Stomach (tissue), 9 donors: ENCODE results near the gene NKIRAS2. TPM values are rescaled to one million over a fixed set of nuclear protein-coding genes. Genes with fewer than 3 reads are reported as not detected.

Source experiments
- DNase-seq, 2 donors: peaks; one replicate each; pipeline versions ENCODE4 v3.0.0 to v3.0.0-alpha.2; 2013 to 2019
- H3K27ac ChIP-seq, 5 donors: fragments of 200-600 bp in 4 of 5; sonication (generic) in 4 of 5; one replicate each; pipeline ENCODE4 v1.5.1; 2013 to 2019; ENCODE audit warnings: mild to moderate bottlenecking in 1 of 5, moderate library complexity in 1 of 5
- H3K27me3 ChIP-seq, 3 donors: fragments of 200-600 bp; sonication (generic); one replicate each; pipeline ENCODE4 v1.5.1; 2017 to 2019; ENCODE audit warnings: mixed run types in 1 of 3
- H3K36me3 ChIP-seq, 4 donors: fragments of 200-600 bp; sonication (generic); 1 replicate in 3 of 4; 2 replicates in 1 of 4; pipeline ENCODE4 v1.5.1; 2016 to 2019
- H3K4me1 ChIP-seq, 4 donors: fragments of 200-600 bp; sonication (generic); one replicate each; pipeline ENCODE4 v1.5.1; 2016 to 2019
- H3K4me3 ChIP-seq, 4 donors: fragments of 200-600 bp; sonication (generic) in 3 of 4; one replicate each; pipeline ENCODE4 v1.5.1; 2016 to 2019; ENCODE audit warnings: mild to moderate bottlenecking in 1 of 4
- H3K9me3 ChIP-seq, 4 donors: fragments of 200-600 bp; sonication (generic); one replicate each; pipeline ENCODE4 v1.5.1; 2016 to 2019
- CTCF ChIP-seq, 7 experiments: fragments of 450-650 bp in 4 of 7; fragments of 200-600 bp in 3 of 7; sonication (generic) in 3 of 7; IDR thresholded peaks; one replicate each; pipeline ENCODE4 v1.5.1; 2016 to 2019; ENCODE audit warnings: antibody characterized with exemption in 7 of 7, control low read depth in 2 of 7, mild to moderate bottlenecking in 1 of 7
- EP300 ChIP-seq: sonication (generic); formaldehyde crosslinking; IDR thresholded peaks from one replicate; pipeline ENCODE4 v1.6.1; 2017; ENCODE audit warnings: antibody characterized with exemption
- POLR2A ChIP-seq, 4 donors: fragments of 450-650 bp; IDR thresholded peaks; one replicate each; pipeline ENCODE4 v1.6.1; 2016; ENCODE audit warnings: antibody characterized with exemption in 4 of 4, control low read depth in 2 of 4, mild to moderate bottlenecking in 1 of 4, moderate library complexity in 1 of 4
- POLR2AphosphoS5 ChIP-seq, 3 donors: sonication (generic); formaldehyde crosslinking; IDR thresholded peaks; one replicate each; pipeline ENCODE4 v1.6.1; 2016; ENCODE audit warnings: antibody characterized with exemption in 3 of 3
- WGBS, 5 donors: extraction: QIAGEN DNeasy Blood & Tissue Kit in 3 of 5; methylation state at CpG; one replicate each; pipeline versions ENCODE4 v1.1.5 to v1.1.7; 2013 to 2018; 5-methylcytosine and 5-hydroxymethylcytosine counted together
- intact Hi-C: fragments of 100-400 bp; cut with DNase I; formaldehyde crosslinking; loops from one replicate; pipeline ENCODE4 v1.15.1; 2023; ENCODE audit warnings: low total_unique reads
- polyA plus RNA-seq, 3 donors: library from polyadenylated mRNA; stranded (reverse); fragments of 200-250 nt; gene quantifications; one replicate each; pipeline ENCODE4 v1.2.3, GENCODE V29; 2013
- total RNA-seq, 5 donors: library from RNA; depleted of rRNA; stranded (reverse); fragments of >200 nt; gene quantifications; one replicate each; pipeline versions ENCODE4 v1.1.0 to v1.2.3, GENCODE V29; 2014 to 2016
- donor health status: healthy with polysubstance abuse.
- donor health status: Bipolar disorder and iron deficiency.
- donor health status: healthy.

NKIRAS2 gene
- total and polyA plus RNA-seq, 8 donors: 7.5 to 28.5 (median 20.8) TPM

- TF ChIP-seq POLR2AphosphoS5 (IDR thresholded peaks at IDR 0.05) (no peak), EP300 (no peak), POLR2A (IDR thresholded peaks at IDR 0.05) (no peak), CTCF (IDR thresholded peaks at IDR 0.05) (no peak)
- Histone ChIP-seq H3K9me3 (no peaks in the 10 kb centered on the region), H3K27ac (no peak overlapping the region), H3K4me3 (no peak overlapping the region), H3K4me1 (peaks cover 23 to 48% (median 26%) of the 10 kb centered on the region in 4 donors), H3K36me3 (peaks cover 23 to 31% (median 29%) of the 10 kb centered on the region in 4 donors), H3K27me3 (peaks cover 0 to 14% (median 0%) of the 10 kb centered on the region in 3 donors)
- intact Hi-C loops: loop anchor here (5.0 kb wide), 1 partner anchor 64 kb away; no protein-coding TSS in a partner anchor
- 93 to 100% (median 97%) methylated on average over 3 of the region's 3 CpGs for WGBS, 5 donors
- no peak for DNase-seq
Measured at GRCh38 chr17:42025936-42026335, 6.0 kb downstream of the NKIRAS2 start.

DNA sequence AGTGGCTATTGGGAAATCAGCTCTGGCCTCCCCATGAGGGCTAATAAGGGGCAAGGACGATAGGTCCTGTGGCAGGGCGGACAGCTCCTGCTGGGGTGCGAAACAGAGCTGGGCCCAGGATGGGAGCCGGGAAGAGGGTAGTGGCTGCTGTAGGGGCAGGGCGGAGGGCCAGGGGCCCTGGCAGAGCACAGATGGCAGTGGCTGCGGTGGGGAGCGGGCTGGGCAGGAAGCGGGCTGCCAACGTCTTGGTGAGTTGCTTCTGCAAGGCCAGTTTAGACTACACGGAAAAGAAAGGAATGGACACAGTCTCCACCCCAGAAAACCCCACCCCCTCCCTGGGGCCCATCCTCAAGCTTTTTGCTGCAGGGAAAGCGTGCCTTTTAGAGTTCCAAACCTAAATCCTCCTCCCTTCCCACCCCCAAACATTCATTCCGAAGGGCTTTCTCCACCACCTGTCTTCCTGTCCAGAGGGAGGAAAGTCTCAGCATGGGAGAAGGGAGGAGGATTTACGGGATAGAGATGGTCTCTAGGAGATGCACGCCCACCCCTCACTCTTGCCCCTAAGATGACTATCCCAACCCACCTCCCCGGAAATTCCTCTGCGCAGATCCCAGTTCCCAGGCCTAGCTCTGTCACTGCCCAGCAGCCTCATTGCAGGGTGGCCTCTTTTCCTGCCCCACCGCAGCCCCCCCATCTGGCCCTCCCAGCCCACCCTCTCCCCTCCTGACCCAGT, 7.1 kb downstream of the NKIRAS2 start:
- no peak for DNase-seq
- 44 to 54% (median 46%) methylated on average over 16 to 17 of the region's 17 CpGs for WGBS, 5 donors
- intact Hi-C loops: loop anchor here (5.0 kb wide), 1 partner anchor 65 kb away; no protein-coding TSS in a partner anchor
- Histone ChIP-seq H3K27me3 (peaks cover 0 to 14% (median 0%) of the 10 kb centered on the region in 3 donors), H3K36me3 (peaks cover 22 to 25% (median 24%) of the 10 kb centered on the region in 4 donors), H3K27ac (no peak overlapping the region), H3K4me3 (no peak overlapping the region), H3K4me1 (peaks cover 16 to 38% (median 18%) of the 10 kb centered on the region in 4 donors), H3K9me3 (no peaks in the 10 kb centered on the region)
- TF ChIP-seq CTCF (IDR thresholded peaks at IDR 0.05): no peak
- no peak for TF ChIP-seq EP300
- no peak for TF ChIP-seq POLR2AphosphoS5 (IDR thresholded peaks at IDR 0.05)
- no peak for TF ChIP-seq POLR2A (IDR thresholded peaks at IDR 0.05)

GRCh38 chr17:42027590-42027889, 7.7 kb downstream of the NKIRAS2 start:
- peaks cover 16 to 35% (median 18%) of the 10 kb centered on the region in 4 donors for H3K4me1 ChIP-seq
- H3K36me3 ChIP-seq: peaks cover 17 to 20% (median 19%) of the 10 kb centered on the region in 4 donors
- TF ChIP-seq POLR2A (IDR thresholded peaks at IDR 0.05) (no peak), CTCF (IDR thresholded peaks at IDR 0.05) (no peak), EP300 (no peak), POLR2AphosphoS5 (IDR thresholded peaks at IDR 0.05) (no peak)
- H3K4me3 ChIP-seq: no peak overlapping the region
- DNase-seq: no peak
- intact Hi-C loops: loop anchor here (5.0 kb wide), 1 partner anchor 65 kb away; no protein-coding TSS in a partner anchor
- H3K27me3 ChIP-seq: peaks cover 0 to 14% (median 0%) of the 10 kb centered on the region in 3 donors
- H3K9me3 ChIP-seq: no peaks in the 10 kb centered on the region
- WGBS, 5 donors: 65 to 87% (median 70%) methylated on average over 4 to 5 of the region's 5 CpGs
- H3K27ac ChIP-seq: no peak overlapping the region

GRCh38 chr17:42027961-42028790, 8.3 kb downstream of the NKIRAS2 start:
- Histone ChIP-seq H3K4me3 (no peak overlapping the region), H3K36me3 (peaks cover 10 to 13% (median 13%) of the 10 kb centered on the region in 4 donors), H3K27ac (no peak overlapping the region), H3K9me3 (no peaks in the 10 kb centered on the region), H3K4me1 (peaks cover 16 to 29% (median 18%) of the 10 kb centered on the region in 4 donors), H3K27me3 (peaks cover 0 to 14% (median 0%) of the 10 kb centered on the region in 3 donors)
- intact Hi-C loops: loop anchor here (5.0 kb wide), 1 partner anchor 66 kb away; no protein-coding TSS in a partner anchor
- TF ChIP-seq EP300: no peak
- peak in 2 of 7 experiments; percentile 15 to 21 for TF ChIP-seq CTCF (IDR thresholded peaks at IDR 0.05)
- TF ChIP-seq POLR2A (IDR thresholded peaks at IDR 0.05): no peak
- TF ChIP-seq POLR2AphosphoS5 (IDR thresholded peaks at IDR 0.05): no peak
- WGBS, 5 donors: 45 to 58% (median 48%) methylated on average over 18 to 19 of the region's 19 CpGs
- peak in 1 of 2 donors; percentile 54 for DNase-seq
